Endodermal cell (in vitro differentiated cells): ENCODE results near the gene LRRC49. TPM values are rescaled to one million over a fixed set of nuclear protein-coding genes. Genes with fewer than 3 reads are reported as not detected.

Source experiments
- DNase-seq: peaks from one replicate; pipeline ENCODE4 v3.0.0-alpha.2; 2017
- H3K27ac ChIP-seq: 2 replicates; pipeline ENCODE4 v1.5.1; 2013; ENCODE audit warnings: mild to moderate bottlenecking, low read depth, low read length, moderate library complexity
- H3K27me3 ChIP-seq: 2 replicates; pipeline ENCODE4 v1.6.1; 2013; ENCODE audit warnings: mild to moderate bottlenecking, low read length, moderate library complexity; ENCODE audit not compliant: insufficient read depth, control insufficient read depth, poor library complexity, severe bottlenecking
- H3K36me3 ChIP-seq: 2 replicates; pipeline ENCODE4 v1.7.0; 2013; ENCODE audit warnings: mild to moderate bottlenecking, low read length, moderate library complexity; ENCODE audit not compliant: control insufficient read depth, insufficient read depth
- H3K4me1 ChIP-seq: one replicate; pipeline ENCODE4 v1.7.0; 2013; ENCODE audit warnings: low read length; ENCODE audit not compliant: control insufficient read depth, insufficient read depth
- H3K4me3 ChIP-seq: 2 replicates; pipeline ENCODE4 v1.5.1; 2013; ENCODE audit warnings: mild to moderate bottlenecking, low read length, moderate library complexity
- H3K9ac ChIP-seq: 2 replicates; pipeline ENCODE4 v1.6.1; 2013; ENCODE audit warnings: mild to moderate bottlenecking, low read length, moderate library complexity; ENCODE audit not compliant: poor library complexity, severe bottlenecking; ENCODE audit errors: extremely low read depth
- H3K9me3 ChIP-seq: 2 replicates; pipeline ENCODE4 v1.6.1; 2013; ENCODE audit warnings: mild to moderate bottlenecking, low read length, moderate library complexity; ENCODE audit not compliant: control insufficient read depth
- H3K27ac Mint-ChIP-seq: 2 replicates; pipeline ENCODE4 v1.8.0; 2020; ENCODE audit warnings: mixed read lengths
- H3K27me3 Mint-ChIP-seq: 2 replicates; pipeline ENCODE4 v1.8.0; 2021; ENCODE audit warnings: mild to moderate bottlenecking, mixed read lengths; ENCODE audit not compliant: insufficient read depth
- H3K36me3 Mint-ChIP-seq: 2 replicates; pipeline ENCODE4 v1.8.0; 2020; ENCODE audit warnings: low read depth, mixed read lengths
- H3K4me1 Mint-ChIP-seq: 2 replicates; pipeline ENCODE4 v1.8.0; 2020; ENCODE audit warnings: mixed read lengths
- H3K4me3 Mint-ChIP-seq: 2 replicates; pipeline ENCODE4 v1.8.0; 2020; ENCODE audit warnings: mild to moderate bottlenecking, moderate library complexity, mixed read lengths
- H3K9me3 Mint-ChIP-seq: 2 replicates; pipeline ENCODE4 v1.8.0; 2020; ENCODE audit warnings: mild to moderate bottlenecking, mixed read lengths
- WGBS, 2 experiments: methylation state at CpG; one replicate each; pipeline versions ENCODE4 v1.1.5 to v1.1.7; 2013; ENCODE audit warnings: missing lambda C conversion rate in 2 of 2, mixed read lengths in 1 of 2; ENCODE audit not compliant: insufficient coverage in 1 of 2, insufficient read length in 1 of 2; 5-methylcytosine and 5-hydroxymethylcytosine counted together
- total RNA-seq, 2 donors: library from RNA; stranded (reverse); fragmentation: NEBNext Ultra II Directional in 1 of 2; extraction: Animal tissue kit (Norgen Biotek cat#: 25700) in 1 of 2; gene quantifications; 2 replicates in 1 of 2; 3 replicates in 1 of 2; pipeline ENCODE4 v1.2.1, GENCODE V29; 2021
- TF ChIP-seq, protein P1 (sequence below): fragments of 200-600 bp; sonication (generic); conservative IDR thresholded peaks from 2 replicates; pipeline ENCODE4 v1.5.0; 2021; ENCODE audit warnings: antibody characterized with exemption, mild to moderate bottlenecking

Gene LRRC49
- total RNA-seq, 2 donors from 2014 or later = 6.6 to 10.7 TPM

GRCh38 chr15:70859322-70859908 lies 33.2 kb upstream of the LRRC49 start:
- peaks cover 8% of the 10 kb centered on the region for H3K27me3 Mint-ChIP-seq
- H3K36me3 Mint-ChIP-seq = no peaks in the 10 kb centered on the region
- Histone ChIP-seq H3K9me3 (no peaks in the 10 kb centered on the region), H3K4me3 (no peak overlapping the region), H3K27me3 (no peaks in the 10 kb centered on the region), H3K36me3 (no peaks in the 10 kb centered on the region), H3K4me1 (no peaks in the 10 kb centered on the region), H3K9ac (no peak overlapping the region), H3K27ac (no peak overlapping the region)
- H3K4me3 Mint-ChIP-seq = no peak overlapping the region
- peaks cover 4% of the 10 kb centered on the region for H3K4me1 Mint-ChIP-seq
- no peak for DNase-seq
- no peak overlapping the region for H3K27ac Mint-ChIP-seq
- H3K9me3 Mint-ChIP-seq = no peaks in the 10 kb centered on the region
- WGBS, 2 experiments = 93 to 94% methylated on average over 12 to 14 of the region's 14 CpGs
- TF ChIP-seq, protein P1, sequence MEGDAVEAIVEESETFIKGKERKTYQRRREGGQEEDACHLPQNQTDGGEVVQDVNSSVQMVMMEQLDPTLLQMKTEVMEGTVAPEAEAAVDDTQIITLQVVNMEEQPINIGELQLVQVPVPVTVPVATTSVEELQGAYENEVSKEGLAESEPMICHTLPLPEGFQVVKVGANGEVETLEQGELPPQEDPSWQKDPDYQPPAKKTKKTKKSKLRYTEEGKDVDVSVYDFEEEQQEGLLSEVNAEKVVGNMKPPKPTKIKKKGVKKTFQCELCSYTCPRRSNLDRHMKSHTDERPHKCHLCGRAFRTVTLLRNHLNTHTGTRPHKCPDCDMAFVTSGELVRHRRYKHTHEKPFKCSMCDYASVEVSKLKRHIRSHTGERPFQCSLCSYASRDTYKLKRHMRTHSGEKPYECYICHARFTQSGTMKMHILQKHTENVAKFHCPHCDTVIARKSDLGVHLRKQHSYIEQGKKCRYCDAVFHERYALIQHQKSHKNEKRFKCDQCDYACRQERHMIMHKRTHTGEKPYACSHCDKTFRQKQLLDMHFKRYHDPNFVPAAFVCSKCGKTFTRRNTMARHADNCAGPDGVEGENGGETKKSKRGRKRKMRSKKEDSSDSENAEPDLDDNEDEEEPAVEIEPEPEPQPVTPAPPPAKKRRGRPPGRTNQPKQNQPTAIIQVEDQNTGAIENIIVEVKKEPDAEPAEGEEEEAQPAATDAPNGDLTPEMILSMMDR = no peak

- H3K9me3 Mint-ChIP-seq = no peaks in the 10 kb centered on the region
- H3K4me1 Mint-ChIP-seq = no peaks in the 10 kb centered on the region
- no peaks in the 10 kb centered on the region for H3K36me3 Mint-ChIP-seq
- H3K4me3 ChIP-seq = no peak overlapping the region
- H3K36me3 ChIP-seq = no peaks in the 10 kb centered on the region
- H3K27me3 Mint-ChIP-seq = peaks cover 8% of the 10 kb centered on the region
- H3K27ac ChIP-seq = no peak overlapping the region
- no peak overlapping the region for H3K9ac ChIP-seq
- DNase-seq = no peak
- H3K27me3 ChIP-seq = no peaks in the 10 kb centered on the region
- no peaks in the 10 kb centered on the region for H3K4me1 ChIP-seq
- H3K4me3 Mint-ChIP-seq = no peak overlapping the region
- TF ChIP-seq, protein P1 = no peak
- WGBS, 2 experiments = 55 to 88% methylated on average over 2 to 11 of the region's 11 CpGs
- H3K9me3 ChIP-seq = no peaks in the 10 kb centered on the region
- H3K27ac Mint-ChIP-seq = no peak overlapping the region
Observed at GRCh38 chr15:70859998-70860397, 32.6 kb upstream of the LRRC49 start.

GRCh38 chr15:70863450-70864218 lies 29.0 kb upstream of the LRRC49 start:
- peaks cover 2% of the 10 kb centered on the region for H3K4me1 Mint-ChIP-seq
- Histone ChIP-seq H3K4me1 (no peaks in the 10 kb centered on the region), H3K9ac (no peak overlapping the region), H3K27ac (no peak overlapping the region), H3K27me3 (no peaks in the 10 kb centered on the region), H3K4me3 (no peak overlapping the region), H3K9me3 (no peaks in the 10 kb centered on the region), H3K36me3 (no peaks in the 10 kb centered on the region)
- H3K9me3 Mint-ChIP-seq = no peaks in the 10 kb centered on the region
- no peak for DNase-seq
- H3K27me3 Mint-ChIP-seq = no peaks in the 10 kb centered on the region
- H3K27ac Mint-ChIP-seq = no peak overlapping the region
- H3K36me3 Mint-ChIP-seq = no peaks in the 10 kb centered on the region
- no peak overlapping the region for H3K4me3 Mint-ChIP-seq
- 68 to 71% methylated on average over 3 to 4 of the region's 4 CpGs for WGBS, 2 experiments
- TF ChIP-seq, protein P1 = no peak
